CD4-positive, CD25-positive, alpha-beta regulatory T cell (primary cell): ENCODE data around the gene EIF2B4. TPM values are rescaled to one million over a fixed set of nuclear protein-coding genes. Genes with fewer than 3 reads are reported as not detected.

Source experiments
- ATAC-seq, 2 donors: fragments of 150-1000 bp; cut with Tn5 transposase; one replicate each; pipeline ENCODE4 v1.10.0; 2021; ENCODE audit warnings: low read depth in 2 of 2, moderate number of reproducible peaks in 2 of 2, moderate library complexity in 1 of 2
- DNase-seq, 3 donors: peaks; one replicate each; pipeline versions ENCODE4 v3.0.0 to v3.0.0-alpha.2; 2012 to 2022; ENCODE audit warnings: mixed read lengths in 1 of 3
- H3K27ac ChIP-seq: one replicate; pipeline ENCODE4 v1.7.0; 2013; ENCODE audit warnings: mild to moderate bottlenecking, low read length; ENCODE audit not compliant: insufficient read depth, poor library complexity, severe bottlenecking
- H3K27me3 ChIP-seq: one replicate; pipeline ENCODE4 v1.7.0; 2013; ENCODE audit warnings: low read length; ENCODE audit not compliant: control insufficient read depth, insufficient read depth
- H3K36me3 ChIP-seq: one replicate; pipeline ENCODE4 v1.7.0; 2013; ENCODE audit warnings: mild to moderate bottlenecking, low read length, moderate library complexity; ENCODE audit not compliant: control insufficient read depth, insufficient read depth
- H3K4me1 ChIP-seq: 2 replicates; pipeline ENCODE4 v1.7.0; 2013; ENCODE audit warnings: mild to moderate bottlenecking, low read length; ENCODE audit not compliant: insufficient read depth, control insufficient read depth, poor library complexity, severe bottlenecking
- H3K4me3 ChIP-seq: one replicate; pipeline ENCODE4 v1.7.0; 2013; ENCODE audit warnings: low read depth, mild to moderate bottlenecking, low read length, moderate library complexity
- H3K9me3 ChIP-seq, 2 experiments: 1 replicate in 1 of 2; 2 replicates in 1 of 2; pipeline ENCODE4 v1.7.0; 2013; ENCODE audit warnings: low read length in 2 of 2, mild to moderate bottlenecking in 1 of 2, moderate library complexity in 1 of 2; ENCODE audit not compliant: control insufficient read depth in 2 of 2
- H3K27ac Mint-ChIP-seq, 3 donors: one replicate each; pipeline ENCODE4 v1.8.0; 2020 to 2022; ENCODE audit warnings: mild to moderate bottlenecking in 3 of 3, mixed read lengths in 3 of 3, moderate library complexity in 2 of 3
- H3K27me3 Mint-ChIP-seq: one replicate; pipeline ENCODE4 v1.8.0; 2022; ENCODE audit warnings: mild to moderate bottlenecking, mixed read lengths
- H3K36me3 Mint-ChIP-seq: one replicate; pipeline ENCODE4 v1.8.0; 2020; ENCODE audit warnings: mixed read lengths
- H3K4me1 Mint-ChIP-seq, 4 donors: one replicate each; pipeline ENCODE4 v1.8.0; 2020 to 2022; ENCODE audit warnings: mixed read lengths in 4 of 4, mild to moderate bottlenecking in 1 of 4
- H3K4me3 Mint-ChIP-seq, 4 donors: one replicate each; pipeline ENCODE4 v1.8.0; 2020 to 2022; ENCODE audit warnings: mild to moderate bottlenecking in 4 of 4, mixed read lengths in 4 of 4, moderate library complexity in 3 of 4
- H3K9me3 Mint-ChIP-seq, 7 donors: one replicate each; pipeline ENCODE4 v1.8.0; 2020 to 2022; ENCODE audit warnings: mixed read lengths in 7 of 7, mild to moderate bottlenecking in 3 of 7, moderate library complexity in 2 of 7
- polyA plus RNA-seq, 4 donors: library from polyadenylated mRNA; unstranded; fragments of 300-500 nt; fragmentation: Illumina TruSeq; gene quantifications; one replicate each; pipeline ENCODE4 v1.2.3, GENCODE V29; 2021
- total RNA-seq: library from RNA; stranded (reverse); gene quantifications from one replicate; pipeline ENCODE4 v1.2.3, GENCODE V29; 2022

The EIF2B4 gene
- total and polyA plus RNA-seq, 5 donors from 2014 or later = 27.3 to 38.8 (median 33.8) TPM

DNA sequence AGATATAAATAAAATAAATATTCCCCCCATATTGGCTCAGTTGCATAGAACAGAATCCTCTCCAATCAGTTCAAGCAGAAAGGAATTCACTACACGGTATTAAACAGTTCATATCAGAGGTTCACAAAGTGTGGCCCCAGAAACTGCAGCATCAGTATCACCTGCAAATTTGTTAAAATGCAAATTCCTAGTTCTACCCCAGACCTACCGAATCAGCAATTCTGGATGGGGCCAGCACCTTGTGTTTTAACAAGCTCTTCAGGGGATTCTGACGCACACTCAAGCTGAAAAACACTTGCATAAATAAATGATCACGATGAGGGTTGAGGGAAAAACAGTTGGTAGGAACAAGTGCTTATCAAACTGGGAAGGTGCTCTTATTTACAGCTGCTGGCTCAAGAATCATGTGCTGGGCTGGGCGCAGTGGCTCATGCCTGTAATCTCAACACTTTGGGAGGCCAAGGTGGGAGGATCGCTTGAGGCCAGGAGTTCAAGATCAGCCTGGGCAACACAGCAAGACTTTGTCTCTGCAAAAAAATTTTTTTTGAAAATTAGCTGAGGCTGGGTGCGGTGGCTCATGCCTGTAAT, 19.9 kb downstream of the EIF2B4 start:
- no peak overlapping the region for H3K4me3 ChIP-seq
- H3K27ac ChIP-seq = no peak overlapping the region
- ATAC-seq (no peak), DNase-seq (no peak)
- peaks cover 35% of the 10 kb centered on the region for H3K4me1 ChIP-seq
- H3K36me3 ChIP-seq = peaks cover 3% of the 10 kb centered on the region
- no peaks in the 10 kb centered on the region for H3K9me3 ChIP-seq
- H3K9me3 Mint-ChIP-seq = no peaks in the 10 kb centered on the region
- H3K4me3 Mint-ChIP-seq = peak overlapping the region in 2 of 4 donors; percentile 30 to 58
- peaks cover 15% of the 10 kb centered on the region for H3K36me3 Mint-ChIP-seq
- H3K27me3 Mint-ChIP-seq = no peaks in the 10 kb centered on the region
- H3K27me3 ChIP-seq = no peaks in the 10 kb centered on the region
- peaks cover 10 to 70% (median 46%) of the 10 kb centered on the region in 4 donors for H3K4me1 Mint-ChIP-seq
- peak overlapping the region in 1 of 3 donors; percentile 79 for H3K27ac Mint-ChIP-seq

DNA sequence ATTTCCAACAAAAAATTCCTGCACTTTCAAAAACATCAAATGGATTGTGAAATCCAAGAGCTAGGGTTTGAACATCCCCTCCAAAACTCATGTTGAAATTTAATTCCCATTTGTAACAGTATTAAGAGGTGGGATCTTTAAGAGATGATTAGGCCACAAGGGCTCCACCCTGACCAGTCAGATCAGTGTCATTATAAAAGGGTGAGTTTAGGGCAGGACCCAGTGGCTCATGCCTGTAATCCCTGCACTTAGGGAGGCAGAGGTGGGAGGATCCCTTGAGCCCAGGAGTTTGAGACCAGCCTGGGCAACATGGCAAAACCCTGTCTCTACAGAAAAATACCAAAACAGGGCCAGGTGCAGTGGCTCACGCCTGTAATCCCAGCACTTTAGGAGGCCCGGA, 22.5 kb downstream of the EIF2B4 start:
- H3K9me3 Mint-ChIP-seq = no peaks in the 10 kb centered on the region
- no peak for ATAC-seq
- Histone ChIP-seq H3K4me1 (peaks cover 12% of the 10 kb centered on the region), H3K27me3 (no peaks in the 10 kb centered on the region), H3K36me3 (peaks cover 14% of the 10 kb centered on the region), H3K27ac (no peak overlapping the region), H3K4me3 (no peak overlapping the region), H3K9me3 (no peaks in the 10 kb centered on the region)
- H3K36me3 Mint-ChIP-seq = peaks cover 16% of the 10 kb centered on the region
- peak overlapping the region in 1 of 4 donors; percentile 21 for H3K4me3 Mint-ChIP-seq
- DNase-seq = no peak
- peak overlapping the region in 1 of 3 donors; percentile 3 for H3K27ac Mint-ChIP-seq
- peaks cover 14 to 53% (median 36%) of the 10 kb centered on the region in 4 donors for H3K4me1 Mint-ChIP-seq
- no peaks in the 10 kb centered on the region for H3K27me3 Mint-ChIP-seq

DNA sequence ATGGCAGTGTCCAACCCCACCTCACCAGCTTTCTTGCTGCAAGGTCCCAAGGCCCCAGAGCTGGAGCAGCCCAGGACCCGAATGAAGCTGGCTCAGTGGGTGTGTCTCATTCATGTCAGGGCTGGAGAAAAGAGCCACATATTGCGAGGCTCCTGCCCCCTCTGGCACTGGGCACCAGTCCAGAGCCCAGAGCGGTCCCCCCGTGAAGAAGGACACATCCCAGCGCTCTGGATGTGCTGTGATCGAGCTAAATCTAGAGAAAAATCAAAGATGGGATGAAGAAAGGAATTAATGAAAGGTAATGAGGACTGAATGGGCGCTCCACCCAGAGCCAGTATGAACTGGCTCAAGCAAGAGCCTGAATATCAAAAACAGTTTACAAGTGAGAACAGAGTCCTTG, 34.0 kb downstream of the EIF2B4 start:
- H3K4me3 Mint-ChIP-seq = no peak overlapping the region
- H3K27me3 Mint-ChIP-seq = no peaks in the 10 kb centered on the region
- H3K27ac Mint-ChIP-seq = no peak overlapping the region
- Histone ChIP-seq H3K36me3 (peaks cover 62% of the 10 kb centered on the region), H3K9me3 (no peaks in the 10 kb centered on the region), H3K4me3 (no peak overlapping the region), H3K27ac (no peak overlapping the region), H3K4me1 (no peaks in the 10 kb centered on the region), H3K27me3 (no peaks in the 10 kb centered on the region)
- DNase-seq = no peak
- no peak for ATAC-seq
- H3K4me1 Mint-ChIP-seq = peaks cover 0 to 4% (median 0%) of the 10 kb centered on the region in 4 donors
- no peaks in the 10 kb centered on the region for H3K9me3 Mint-ChIP-seq
- peaks cover 37% of the 10 kb centered on the region for H3K36me3 Mint-ChIP-seq

GRCh38 chr2:27335311-27335710, 34.8 kb downstream of the EIF2B4 start:
- Mint-ChIP-seq H3K27me3 (no peaks in the 10 kb centered on the region), H3K9me3 (no peaks in the 10 kb centered on the region), H3K36me3 (peaks cover 38% of the 10 kb centered on the region), H3K4me3 (peak overlapping the region in 1 of 4 donors; percentile 69), H3K4me1 (peaks cover 0 to 4% (median 0%) of the 10 kb centered on the region in 4 donors), H3K27ac (no peak overlapping the region)
- Histone ChIP-seq H3K27me3 (no peaks in the 10 kb centered on the region), H3K4me3 (no peak overlapping the region), H3K9me3 (no peaks in the 10 kb centered on the region), H3K36me3 (peaks cover 61% of the 10 kb centered on the region), H3K27ac (no peak overlapping the region), H3K4me1 (no peaks in the 10 kb centered on the region)
- DNase-seq (no peak), ATAC-seq (no peak)

GRCh38 chr2:27324720-27325119, 45.4 kb downstream of the EIF2B4 start:
- Histone ChIP-seq H3K4me3 (no peak overlapping the region), H3K27me3 (no peaks in the 10 kb centered on the region), H3K9me3 (no peaks in the 10 kb centered on the region), H3K36me3 (peaks cover 32% of the 10 kb centered on the region), H3K4me1 (peaks cover 24% of the 10 kb centered on the region), H3K27ac (no peak overlapping the region)
- Mint-ChIP-seq H3K27ac (peak overlapping the region in 2 of 3 donors; percentile 88 to 99), H3K9me3 (no peaks in the 10 kb centered on the region), H3K4me3 (peak overlapping the region; percentile 61 to 81 (median 66)), H3K27me3 (no peaks in the 10 kb centered on the region), H3K4me1 (peaks cover 0 to 29% (median 19%) of the 10 kb centered on the region in 4 donors), H3K36me3 (peaks cover 31% of the 10 kb centered on the region)
- ATAC-seq (no peak), DNase-seq (no peak)

GRCh38 chr2:27323596-27324285, 46.4 kb downstream of the EIF2B4 start:
- H3K9me3 Mint-ChIP-seq = no peaks in the 10 kb centered on the region
- H3K27me3 ChIP-seq = no peaks in the 10 kb centered on the region
- H3K36me3 ChIP-seq = peaks cover 24% of the 10 kb centered on the region
- no peak for ATAC-seq
- peak overlapping the region; percentile 95 for H3K4me3 ChIP-seq
- H3K4me3 Mint-ChIP-seq = peak overlapping the region; percentile 92 to 98 (median 93)
- H3K4me1 Mint-ChIP-seq = peaks cover 0 to 29% (median 19%) of the 10 kb centered on the region in 4 donors
- DNase-seq = no peak
- H3K36me3 Mint-ChIP-seq = peaks cover 28% of the 10 kb centered on the region
- peak overlapping the region; percentile 87 for H3K27ac ChIP-seq
- H3K27ac Mint-ChIP-seq = peak overlapping the region; percentile 95 to 99 (median 98)
- no peaks in the 10 kb centered on the region for H3K9me3 ChIP-seq
- H3K27me3 Mint-ChIP-seq = no peaks in the 10 kb centered on the region
- peaks cover 24% of the 10 kb centered on the region for H3K4me1 ChIP-seq

GRCh38 chr2:27322766-27323595, 47.2 kb downstream of the EIF2B4 start, which contains the start of gene MPV17:
MPV17 (minus strand) TSS chr2:27323097; CDS start chr2:27322517, 580 bp downstream.
- peak within 1 kb of the TSS; percentile 87 for H3K27ac ChIP-seq
- Mint-ChIP-seq H3K9me3 (no peaks in the 10 kb centered on the region), H3K27ac (peak within 1 kb of the TSS; percentile 95 to 99 (median 98)), H3K4me3 (peak within 1 kb of the TSS; percentile 92 to 98 (median 93)), H3K27me3 (no peaks in the 10 kb centered on the region), H3K4me1 (peaks cover 0 to 29% (median 19%) of the 10 kb centered on the region in 4 donors), H3K36me3 (peaks cover 20% of the 10 kb centered on the region)
- H3K9me3 ChIP-seq = no peaks in the 10 kb centered on the region
- H3K36me3 ChIP-seq = peaks cover 16% of the 10 kb centered on the region
- ATAC-seq = peak; percentile 96
- peak within 1 kb of the TSS; percentile 95 for H3K4me3 ChIP-seq
- H3K27me3 ChIP-seq = no peaks in the 10 kb centered on the region
- peak; percentile 81 to 93 (median 84) for DNase-seq
- H3K4me1 ChIP-seq = peaks cover 24% of the 10 kb centered on the region
